HG02571 (cell line): ENCODE data around the gene PRKD2.

ENCODE experiments used
- ATAC-seq: cut with Tn5 transposase; IDR thresholded peaks from one replicate; pipeline ENCODE4 v1.9.1; 2021; ENCODE audit warnings: mild to moderate bottlenecking, moderate library complexity; ENCODE audit not compliant: unreplicated experiment

Gene PRKD2

GRCh38 chr19:46742926-46743480 is 26.1 kb upstream of the PRKD2 start:
- ATAC-seq, result no peak

GRCh38 chr19:46741447-46741846 is 24.5 kb upstream of the PRKD2 start:
- no peak for ATAC-seq

GRCh38 chr19:46739290-46739771 is 22.4 kb upstream of the PRKD2 start:
- ATAC-seq, result no peak

GRCh38 chr19:46737761-46738171 is 20.9 kb upstream of the PRKD2 start:
- ATAC-seq, result no peak

GRCh38 chr19:46737298-46737654 is 20.4 kb upstream of the PRKD2 start:
- ATAC-seq, result no peak

- ATAC-seq, result no peak
Measured at GRCh38 chr19:46736531-46737297, 19.8 kb upstream of the PRKD2 start.

GRCh38 chr19:46733690-46734292 is 16.9 kb upstream of the PRKD2 start:
- no peak for ATAC-seq

- ATAC-seq, result no peak
Measured at GRCh38 chr19:46732966-46733689, 16.2 kb upstream of the PRKD2 start.

- no peak for ATAC-seq
Measured at GRCh38 chr19:46732172-46732938, 15.4 kb upstream of the PRKD2 start.

- ATAC-seq, result no peak
Measured at GRCh38 chr19:46731584-46731983, 14.7 kb upstream of the PRKD2 start.

GRCh38 chr19:46731007-46731501 is 14.1 kb upstream of the PRKD2 start:
- ATAC-seq, result no peak

GRCh38 chr19:46730595-46730994 is 13.7 kb upstream of the PRKD2 start:
- no peak for ATAC-seq

GRCh38 chr19:46730187-46730586 is 13.3 kb upstream of the PRKD2 start:
- no peak for ATAC-seq

- ATAC-seq, result no peak
Measured at GRCh38 chr19:46729696-46730095, 12.8 kb upstream of the PRKD2 start.

- no peak for ATAC-seq
Measured at GRCh38 chr19:46728693-46729339, 11.9 kb upstream of the PRKD2 start.

- no peak for ATAC-seq
Measured at GRCh38 chr19:46728208-46728607, 11.3 kb upstream of the PRKD2 start.

GRCh38 chr19:46727757-46728156 is 10.8 kb upstream of the PRKD2 start:
- no peak for ATAC-seq

- no peak for ATAC-seq
Measured at GRCh38 chr19:46726971-46727501, 10.1 kb upstream of the PRKD2 start.

GRCh38 chr19:46726551-46726950 is 9.6 kb upstream of the PRKD2 start:
- no peak for ATAC-seq

GRCh38 chr19:46725859-46726393 is 9.0 kb upstream of the PRKD2 start:
- no peak for ATAC-seq
